Measurements from ENCODE around the gene TTLL12.

TTLL12 gene

DNA sequence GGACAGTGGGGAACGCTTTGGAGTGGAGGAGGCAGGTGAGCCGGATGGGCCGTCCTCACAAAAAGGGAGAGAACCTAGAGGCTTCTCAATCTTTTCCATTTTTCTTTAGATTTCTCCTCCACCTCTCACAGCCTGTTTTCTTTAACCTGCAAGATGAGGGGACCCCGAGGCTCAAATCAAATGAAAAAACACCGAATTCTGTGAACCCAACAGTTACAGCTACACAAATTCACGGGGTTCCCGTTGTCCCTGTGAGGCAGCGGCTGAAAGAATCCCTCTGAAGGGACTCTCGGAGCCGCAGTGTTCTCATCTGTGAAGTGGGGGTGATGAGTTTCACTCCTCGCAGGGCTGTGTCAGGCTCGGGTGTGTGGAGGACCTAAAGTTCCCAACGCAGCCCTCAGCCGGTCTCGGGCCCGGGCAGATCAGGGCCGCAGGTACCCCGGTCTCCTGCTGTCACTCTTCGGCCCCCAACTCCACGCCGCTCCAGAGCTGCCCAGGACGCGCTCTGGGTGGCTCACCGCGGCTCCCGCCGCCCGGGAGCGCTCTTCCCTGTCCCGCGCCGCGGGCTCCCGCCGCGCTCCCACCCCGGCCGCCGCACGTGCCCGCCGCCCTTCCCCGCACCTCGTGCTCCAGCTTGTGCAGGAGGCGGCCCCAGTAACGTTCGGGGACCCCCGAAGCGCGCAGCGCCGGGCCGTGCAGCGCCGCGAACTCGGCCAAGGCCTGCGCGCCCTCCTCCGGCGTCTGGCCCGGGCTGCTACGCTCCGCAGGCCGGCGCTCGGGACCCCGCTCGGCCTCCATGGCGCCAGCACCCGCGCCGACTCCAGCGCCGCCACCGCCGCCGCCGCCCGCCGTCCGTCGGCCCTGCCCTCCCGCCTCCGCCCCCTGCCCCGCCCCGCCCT is at the start of gene TTLL12:
Gene TTLL12 (minus strand): TSS at position 863 of the 899 bp plus-strand sequence. CDS start 65 bp downstream, at position 798.
- DNase-seq (ENCODE audit: low read depth in 1 of 2, low spot score in 1 of 2): peak in 1 of 2 donors; percentile 55

DNA sequence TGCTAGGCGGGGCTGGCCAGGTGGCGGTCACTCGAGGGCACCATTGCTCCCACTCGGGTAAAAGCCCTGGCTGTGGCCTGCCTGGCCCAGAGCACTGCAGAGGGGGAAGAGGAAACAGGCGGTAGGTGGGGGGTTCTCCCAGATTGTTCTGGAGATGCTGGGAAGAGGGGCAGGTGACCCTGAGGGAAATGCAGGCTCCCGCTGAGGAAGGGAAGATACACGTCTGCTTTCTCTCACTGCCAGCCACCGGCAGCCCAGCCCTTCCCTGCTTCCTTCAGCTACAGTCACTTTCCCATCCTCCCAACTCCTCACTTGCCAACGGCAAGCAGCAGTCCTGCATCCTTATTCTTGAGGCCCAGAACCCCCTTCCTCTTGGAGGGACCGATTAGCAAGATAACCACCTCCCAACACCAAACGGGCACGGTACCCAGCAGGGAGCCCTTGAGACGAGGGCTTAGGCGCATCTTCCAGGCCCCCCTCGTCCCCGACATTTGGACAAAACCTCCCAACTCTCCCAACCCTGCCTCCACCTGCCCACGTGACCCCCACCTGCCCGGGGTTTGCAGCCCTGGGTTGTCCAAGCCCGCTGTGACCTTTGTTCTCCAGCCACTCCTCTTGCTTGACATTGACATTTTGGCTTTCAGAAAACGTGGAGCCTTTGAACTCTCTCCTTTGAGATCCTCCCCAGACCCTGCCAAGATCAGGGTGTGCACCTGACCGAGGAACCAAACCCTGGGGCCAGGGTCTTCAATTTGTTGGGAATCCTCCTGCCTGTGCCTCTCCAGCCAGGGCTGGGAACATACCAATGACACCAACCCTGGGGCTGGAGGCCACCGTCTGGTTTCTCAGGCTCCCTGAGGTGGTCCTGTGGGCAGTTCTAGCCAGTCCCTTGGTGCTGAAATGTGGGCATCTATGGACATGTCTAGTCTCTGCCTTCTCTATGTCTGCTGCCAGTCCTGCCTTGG is 48.8 kb upstream of the TTLL12 start:
- DNase-seq (ENCODE audit: low read depth in 1 of 2, low spot score in 1 of 2): no peak

DNA sequence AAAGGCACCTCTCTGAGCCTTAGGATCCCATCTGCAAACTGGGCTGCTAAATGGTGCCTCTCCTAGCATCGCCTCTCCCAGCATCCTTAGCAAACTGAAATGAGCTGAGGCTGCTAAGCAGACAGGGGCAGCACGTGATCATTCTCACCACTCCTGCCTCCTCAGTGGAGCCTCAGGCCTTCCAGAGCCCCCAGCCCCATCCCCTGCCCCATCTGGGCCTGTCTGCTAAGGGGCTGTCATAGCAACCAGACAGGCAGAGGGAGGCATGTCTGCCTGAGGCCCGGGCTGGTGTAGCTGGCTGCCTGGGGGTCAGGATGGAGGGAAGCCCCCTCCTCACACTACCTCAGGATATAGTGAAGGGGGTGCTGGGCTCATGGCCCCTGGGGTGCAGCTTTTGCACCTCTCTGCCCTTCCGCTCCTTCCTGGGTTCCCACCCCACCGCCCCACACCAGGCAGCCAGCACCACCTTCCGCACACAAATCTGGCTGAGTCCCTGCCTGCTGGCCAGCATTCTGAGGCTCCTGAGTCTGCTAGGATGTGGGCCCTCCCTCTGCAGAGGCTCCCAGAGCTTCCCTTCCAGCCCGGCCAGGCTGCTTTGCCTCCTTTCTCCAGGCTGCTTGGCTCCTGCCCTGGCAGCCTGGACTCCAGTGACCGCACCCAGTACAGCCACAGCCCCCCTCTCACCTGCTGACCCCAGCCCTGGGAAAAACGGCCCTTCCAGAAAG is 47.5 kb upstream of the TTLL12 start:
- no peak for DNase-seq (ENCODE audit: low read depth in 1 of 2, low spot score in 1 of 2)

DNA sequence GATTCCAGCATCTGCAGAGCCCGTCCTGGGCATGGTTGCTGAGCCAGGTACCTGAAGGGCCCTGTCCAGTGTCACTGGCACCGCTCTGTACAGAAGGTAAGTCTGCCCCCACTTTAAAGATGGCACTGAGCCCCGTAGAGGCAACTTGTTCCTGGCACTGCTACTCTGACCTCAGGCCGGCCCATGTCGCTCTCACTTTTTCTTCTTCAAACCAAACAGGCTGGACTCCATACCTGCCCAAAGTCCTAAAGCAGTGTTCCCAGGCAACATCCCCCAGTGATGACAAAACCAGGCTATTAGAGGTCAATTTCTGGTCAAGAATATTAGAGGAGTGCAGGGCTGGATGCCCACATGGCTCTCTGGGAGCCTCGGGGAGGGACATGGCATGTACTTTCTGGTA is 46.6 kb upstream of the TTLL12 start:
- DNase-seq (ENCODE audit: low read depth in 1 of 2, low spot score in 1 of 2): no peak

DNA sequence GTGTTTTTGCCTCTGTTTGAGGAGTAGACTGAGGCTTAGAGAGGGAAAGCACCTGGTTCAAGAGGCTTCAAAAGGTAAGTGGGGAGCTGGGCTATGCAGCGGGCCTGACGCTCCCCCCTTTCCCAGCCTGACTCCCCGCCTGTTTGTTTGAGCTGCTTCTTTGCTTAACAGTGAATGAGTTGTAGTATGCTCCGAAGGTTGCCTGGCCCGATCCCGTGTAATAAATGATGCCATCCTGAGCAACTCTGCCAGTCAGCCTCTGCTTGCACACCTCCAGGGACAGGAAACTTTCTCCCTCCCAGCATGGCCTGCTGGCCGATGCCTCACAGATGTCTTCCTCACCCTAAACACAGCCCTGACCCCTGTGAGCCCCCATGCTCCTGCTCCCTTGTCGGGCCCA is 45.5 kb upstream of the TTLL12 start:
- no peak for DNase-seq (ENCODE audit: low read depth in 1 of 2, low spot score in 1 of 2)

DNA sequence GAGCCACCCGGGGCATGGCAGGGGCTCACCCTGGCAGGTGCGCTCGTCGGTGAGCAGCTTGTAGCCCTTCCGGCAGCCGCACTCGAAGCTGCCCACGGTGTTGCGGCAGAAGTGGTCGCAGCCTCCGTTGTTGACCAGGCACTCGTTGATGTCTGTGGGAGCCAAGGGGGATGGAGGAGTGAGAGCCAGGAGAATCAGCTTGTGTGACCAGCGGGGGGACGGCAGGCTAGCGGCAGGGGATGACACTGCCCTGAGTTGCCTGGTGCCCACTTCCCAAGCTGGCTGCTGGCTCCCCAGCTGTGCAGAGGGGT is 44.7 kb upstream of the TTLL12 start:
- DNase-seq (ENCODE audit: low read depth in 1 of 2, low spot score in 1 of 2): no peak

DNA sequence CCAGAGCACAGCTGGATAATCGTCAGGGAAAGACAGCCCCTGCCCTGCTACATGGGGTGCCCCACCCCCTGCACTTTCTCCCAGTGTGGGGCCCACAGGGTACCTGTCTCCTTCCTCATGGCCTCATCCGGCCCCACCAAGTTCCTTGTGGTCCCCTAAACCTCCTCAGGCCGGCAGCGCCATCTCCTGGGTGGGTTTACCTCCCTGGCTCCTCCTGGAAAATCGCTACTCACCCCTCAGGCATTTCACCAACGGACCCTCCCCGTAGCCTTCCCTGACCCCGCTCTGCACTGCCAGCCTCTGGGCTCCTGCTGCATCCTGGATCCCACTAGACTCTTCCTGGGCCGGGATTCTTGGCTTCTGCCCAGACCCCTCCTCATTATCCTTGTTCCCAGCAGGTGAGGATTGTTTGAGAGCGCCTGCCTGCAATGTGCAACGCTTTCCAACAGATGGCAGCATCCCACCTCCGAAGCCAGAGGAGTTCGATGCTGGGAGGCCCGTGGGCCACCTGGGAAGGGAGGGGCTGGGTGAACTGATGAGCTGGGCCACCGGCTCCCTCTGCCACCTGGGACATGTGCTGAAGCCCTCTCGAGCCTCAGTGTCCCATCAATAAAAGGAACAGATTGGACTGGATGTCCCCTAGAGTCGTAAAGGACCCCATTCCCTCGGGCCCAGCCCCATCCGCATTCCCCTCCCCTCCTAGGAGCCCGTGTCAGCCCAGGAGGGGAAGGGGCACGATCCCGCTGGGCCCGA is 44.2 kb upstream of the TTLL12 start:
- peak; percentile 40 to 44 for DNase-seq (ENCODE audit: low read depth in 1 of 2, low spot score in 1 of 2)

DNA sequence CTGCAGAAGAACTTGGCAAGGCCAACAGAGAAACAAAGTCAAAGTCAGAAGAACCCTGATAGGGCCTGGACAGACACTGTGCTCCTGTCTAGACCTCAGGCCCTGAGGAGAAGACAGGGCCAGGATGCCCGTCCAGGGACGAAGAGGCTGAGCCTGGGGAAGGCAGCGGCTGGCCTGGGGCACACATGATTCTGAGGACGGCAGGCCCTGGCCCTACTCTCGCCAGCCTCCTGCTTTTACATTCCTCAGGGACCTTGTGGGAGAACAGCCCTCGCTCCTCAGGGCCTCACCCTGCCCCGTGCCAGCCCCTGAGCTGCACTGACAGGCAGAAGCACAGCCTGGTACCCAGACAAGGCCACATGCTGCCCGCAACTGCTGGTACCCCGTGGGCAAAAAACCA is 43.6 kb upstream of the TTLL12 start:
- no peak for DNase-seq (ENCODE audit: low read depth in 1 of 2, low spot score in 1 of 2)

DNA sequence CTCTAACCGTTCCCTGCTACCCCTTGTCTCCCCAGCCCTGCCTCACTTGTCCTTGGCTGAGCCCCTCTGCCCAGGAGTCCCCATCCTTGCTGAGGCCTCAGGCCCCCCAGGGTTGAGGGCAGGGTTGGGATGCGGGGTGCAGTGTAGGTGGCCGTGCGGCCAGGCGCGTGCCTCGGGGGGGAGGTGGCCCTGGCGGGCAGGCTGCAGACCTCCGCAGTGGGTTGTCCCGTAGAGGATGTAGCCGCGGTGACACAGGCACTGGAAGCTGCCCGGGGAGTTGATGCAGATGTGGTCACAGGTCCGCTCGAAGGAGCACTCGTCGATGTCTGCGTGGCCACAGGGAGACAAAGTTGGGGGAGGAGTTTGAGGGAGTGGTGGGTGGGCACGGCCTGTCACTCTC is 41.9 kb upstream of the TTLL12 start:
- DNase-seq (ENCODE audit: low read depth in 1 of 2, low spot score in 1 of 2): no peak

DNA sequence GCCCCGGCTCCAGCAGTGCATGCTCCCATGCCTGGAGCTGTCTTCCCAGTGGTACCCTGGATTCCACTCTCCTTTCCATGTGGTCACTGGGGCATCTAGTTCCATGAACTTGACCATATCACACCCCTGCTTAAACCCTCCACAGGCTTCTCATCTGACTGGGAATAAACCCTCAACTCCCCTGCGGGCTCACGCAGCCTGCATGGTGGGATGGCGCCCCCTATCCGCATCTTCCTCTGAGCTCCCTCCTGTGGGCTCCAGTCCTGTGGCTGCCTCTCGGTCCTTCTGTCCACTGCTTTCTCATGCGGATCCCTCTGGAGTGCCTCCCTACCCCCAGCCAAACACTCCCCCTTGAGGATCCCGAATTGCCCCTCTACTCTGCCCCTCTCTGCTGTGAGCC is 41.4 kb upstream of the TTLL12 start:
- no peak for DNase-seq (ENCODE audit: low read depth in 1 of 2, low spot score in 1 of 2)

DNA sequence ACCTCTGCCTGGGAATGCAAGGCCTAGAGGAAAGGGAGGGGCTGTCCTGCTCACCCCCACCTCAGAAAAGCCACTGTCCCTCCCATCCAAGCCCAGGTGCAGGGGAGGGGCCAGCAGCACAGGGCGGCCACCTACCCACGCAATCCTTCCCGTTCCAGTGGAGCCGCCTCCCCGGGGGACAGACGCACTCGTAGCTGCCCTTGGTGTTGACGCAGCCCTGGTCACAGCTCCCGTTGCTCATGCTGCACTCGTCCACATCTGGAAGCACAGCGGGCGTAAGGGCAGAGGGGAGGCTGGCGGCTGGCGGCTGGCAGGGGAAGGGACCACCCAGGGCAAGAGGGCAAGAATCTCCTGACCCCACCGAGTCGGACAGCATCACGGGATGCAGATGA is 40.3 kb upstream of the TTLL12 start:
- DNase-seq (ENCODE audit: low read depth in 1 of 2, low spot score in 1 of 2): no peak

DNA sequence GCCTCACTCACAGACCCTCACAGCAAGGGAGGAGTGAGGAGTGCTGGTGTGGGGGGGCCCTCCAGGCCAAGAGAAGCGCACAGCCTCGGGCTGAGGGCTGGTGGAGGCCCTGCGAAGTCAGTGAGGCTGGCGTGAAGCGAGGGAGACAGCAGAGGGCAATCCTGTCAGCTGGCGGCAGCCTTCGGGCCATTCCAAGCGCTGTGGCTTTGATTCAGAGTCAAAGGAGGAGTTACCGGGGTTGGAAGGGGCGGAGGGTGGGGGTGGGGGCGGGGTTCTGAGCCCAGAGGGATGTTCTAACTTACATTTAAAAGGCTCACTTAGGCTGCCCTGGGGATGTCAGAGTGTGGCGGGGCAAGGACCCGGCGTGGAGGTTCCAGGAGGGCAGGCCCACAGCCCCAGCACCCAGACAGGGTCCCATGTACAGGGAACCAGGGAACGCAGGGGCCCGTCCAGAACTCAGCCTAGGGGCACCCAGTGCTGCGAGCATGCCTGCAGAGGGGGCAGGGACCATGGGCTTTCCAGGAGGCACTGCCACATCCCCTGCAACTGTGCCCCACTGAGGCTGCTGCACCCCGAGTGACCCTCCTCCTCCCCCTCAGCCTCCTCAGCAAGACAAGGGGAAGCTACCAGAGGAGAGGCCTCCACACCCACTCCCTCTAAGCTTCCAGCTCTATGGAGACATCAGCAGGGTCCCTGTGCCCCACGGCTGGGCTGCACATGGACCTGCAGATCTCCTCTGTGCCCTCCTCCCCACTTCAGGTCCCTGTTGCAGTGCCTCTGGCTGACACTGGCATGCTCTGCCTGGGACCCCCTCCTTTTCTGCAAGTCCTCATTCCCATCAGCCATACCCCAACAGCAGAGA is 39.7 kb upstream of the TTLL12 start:
- no peak for DNase-seq (ENCODE audit: low read depth in 1 of 2, low spot score in 1 of 2)

DNA sequence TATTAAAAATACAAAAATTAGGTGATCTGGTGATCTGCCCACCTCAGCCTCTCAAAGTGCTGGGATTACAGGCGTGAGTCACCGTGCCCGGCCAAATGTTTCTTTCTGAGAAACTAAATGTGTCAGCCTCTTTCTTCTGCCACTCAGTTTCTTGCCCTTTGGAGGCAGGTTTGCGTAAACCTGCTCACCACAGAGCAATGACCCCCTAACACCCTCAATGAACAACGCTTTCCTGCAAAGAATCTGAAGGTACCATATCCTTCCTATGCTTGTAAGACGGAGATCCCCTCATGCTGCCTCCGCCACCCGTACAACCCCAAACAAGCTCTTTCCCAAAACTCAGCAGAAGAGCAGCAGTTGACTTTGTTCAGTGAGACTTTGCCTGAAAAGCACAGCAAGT is 38.7 kb upstream of the TTLL12 start:
- no peak for DNase-seq (ENCODE audit: low read depth in 1 of 2, low spot score in 1 of 2)

DNA sequence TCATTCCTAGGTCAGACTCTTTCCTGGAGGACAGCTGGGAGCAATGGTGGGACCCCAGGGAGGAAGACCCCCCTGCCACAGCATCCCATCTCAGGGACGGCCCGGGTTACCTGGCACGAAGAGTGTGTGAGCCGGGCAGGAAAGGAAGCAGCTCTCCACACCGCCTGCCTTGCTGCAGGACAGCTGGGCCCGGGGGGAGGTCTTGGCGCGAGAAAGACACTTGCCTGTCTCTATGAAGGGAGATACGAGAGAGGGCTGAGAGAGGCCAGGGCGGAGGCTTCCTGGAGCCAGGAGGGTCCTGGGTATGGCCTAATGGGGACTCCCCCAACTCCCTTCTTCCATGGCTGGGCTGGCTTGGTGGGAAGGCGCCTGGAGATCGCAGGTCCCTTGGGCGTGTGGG is 36.1 kb upstream of the TTLL12 start:
- no peak for DNase-seq (ENCODE audit: low read depth in 1 of 2, low spot score in 1 of 2)

DNA sequence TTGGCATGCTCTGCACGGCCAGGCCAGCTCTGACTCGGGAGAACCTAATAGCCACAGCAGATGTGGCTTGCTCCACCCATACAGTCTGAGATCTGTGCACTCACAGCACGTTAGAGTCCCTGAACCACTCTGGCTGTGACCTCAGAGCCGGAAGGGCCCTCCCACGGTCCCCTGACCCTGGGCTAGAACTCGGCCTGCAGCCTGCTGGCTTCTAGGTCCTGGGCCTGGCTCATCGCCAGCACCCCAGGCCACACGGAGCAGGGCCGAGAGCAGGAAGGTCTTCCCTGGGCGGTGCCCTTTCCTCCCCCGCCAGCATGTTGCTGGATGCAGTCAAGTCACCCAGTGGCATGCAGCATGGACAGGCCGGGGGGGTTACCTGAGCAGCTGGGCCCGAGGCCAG is 35.3 kb upstream of the TTLL12 start:
- no peak for DNase-seq (ENCODE audit: low read depth in 1 of 2, low spot score in 1 of 2)

DNA sequence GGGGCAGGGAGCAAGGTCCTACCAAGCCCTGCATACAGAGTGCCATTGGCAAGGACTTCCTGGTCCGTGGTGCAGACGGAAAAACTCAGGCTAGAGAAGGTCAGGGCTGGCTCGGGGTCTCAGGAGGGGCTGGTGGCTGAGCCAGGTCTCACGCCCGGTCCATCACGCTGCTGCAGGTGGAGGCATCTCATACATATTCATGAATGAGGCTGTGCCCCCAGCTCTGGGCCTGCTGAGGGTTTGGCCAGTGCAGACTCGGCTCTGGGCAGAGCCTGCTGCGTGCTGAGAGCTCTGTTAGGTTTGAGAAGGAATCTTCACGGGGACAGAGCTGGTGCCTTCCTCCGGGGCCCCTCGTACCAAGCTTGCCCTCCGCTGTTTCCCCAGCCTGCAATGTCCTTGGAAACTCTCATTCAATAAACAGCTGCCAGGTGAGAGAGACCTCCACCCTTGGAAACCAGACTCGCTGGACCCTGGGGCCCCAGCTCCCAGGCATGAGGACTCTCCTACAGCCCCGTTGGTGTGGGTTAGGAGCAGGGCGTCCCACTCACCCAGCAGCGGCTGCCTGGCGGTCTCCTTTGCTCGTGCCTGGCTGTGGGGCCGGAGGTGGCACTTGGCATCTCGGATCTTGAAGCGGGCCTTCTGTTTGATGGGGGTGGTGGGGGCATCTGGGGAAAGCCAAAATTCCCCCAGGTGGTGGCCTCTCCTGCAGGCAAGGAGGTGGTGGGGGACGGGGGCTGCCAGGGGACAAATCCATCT is 33.9 kb upstream of the TTLL12 start:
- DNase-seq (ENCODE audit: low read depth in 1 of 2, low spot score in 1 of 2): no peak

DNA sequence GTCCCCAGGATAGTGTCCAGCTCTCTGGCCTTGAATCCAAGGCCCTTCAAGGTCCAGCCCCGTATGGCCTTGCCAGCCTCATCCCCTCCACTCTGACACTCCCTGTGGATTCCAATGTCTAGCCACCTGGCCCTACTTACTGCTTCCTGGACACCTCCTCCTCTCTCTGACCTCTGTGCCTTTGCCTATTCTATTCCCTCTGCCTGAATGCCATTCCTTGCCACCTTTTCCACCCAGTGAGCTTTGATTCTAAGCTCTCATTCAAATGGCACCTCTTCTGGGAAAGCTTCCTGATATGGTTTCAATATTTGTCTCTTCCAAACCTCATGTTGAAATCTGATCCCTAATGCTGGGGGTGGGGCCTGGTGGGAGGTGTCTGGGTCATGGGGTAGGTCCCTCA is 31.9 kb upstream of the TTLL12 start:
- no peak for DNase-seq (ENCODE audit: low read depth in 1 of 2, low spot score in 1 of 2)

DNA sequence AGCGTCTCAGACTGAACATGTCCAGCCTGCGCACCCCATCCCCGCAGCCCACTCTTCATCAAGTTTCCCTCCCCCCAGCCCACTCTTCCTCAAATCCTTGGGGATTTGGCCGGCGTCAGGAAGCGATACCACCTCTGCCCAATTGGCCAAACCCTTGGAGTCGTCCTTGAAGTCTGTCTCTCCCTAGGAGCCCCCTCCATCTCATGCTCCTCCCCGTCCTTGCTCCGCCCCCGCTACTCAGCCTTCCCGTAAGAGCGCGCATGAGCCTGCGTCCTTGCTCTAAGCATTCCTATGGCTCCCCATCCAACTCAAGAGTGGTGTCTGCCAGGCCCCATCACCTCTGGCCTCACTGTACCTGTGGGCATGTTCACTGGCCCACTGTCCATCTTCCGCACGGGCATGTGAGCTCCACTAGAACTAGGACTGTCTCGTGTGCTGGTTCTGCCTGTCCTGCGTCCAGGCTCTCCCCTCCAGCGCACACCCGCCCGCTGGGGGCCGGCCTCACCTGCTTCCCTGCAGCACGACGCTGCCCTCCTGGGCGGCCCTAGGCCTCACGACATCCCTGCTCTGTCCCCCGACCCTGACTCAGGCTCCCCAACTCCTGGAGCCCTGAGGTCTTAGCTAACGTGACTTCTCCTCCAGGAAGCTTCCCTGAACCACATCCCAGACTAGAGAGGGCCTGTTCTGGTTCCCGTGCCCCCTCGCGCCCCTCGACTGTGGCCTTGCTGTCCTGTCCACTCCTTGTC is 30.5 kb upstream of the TTLL12 start:
- DNase-seq (ENCODE audit: low read depth in 1 of 2, low spot score in 1 of 2): no peak

Data from activated T-helper 1 cell treated with anti-CD3 and anti-CD28 coated beads, Interleukin-2, amount 50 U/mL, for 16 hours (primary cell).